Activated CD4-positive, alpha-beta T cell treated with anti-CD3 and anti-CD28 coated beads for 4 hours (primary cell): ENCODE results near the gene TSC22D4.

ENCODE experiments used
- DNase-seq, 2 donors: peaks; one replicate each; pipeline ENCODE4 v3.0.0-alpha.2; 2020

Gene TSC22D4

GRCh38 chr7:100492738-100493475 is 13.9 kb upstream of the TSC22D4 start:
- no peak for DNase-seq

DNA sequence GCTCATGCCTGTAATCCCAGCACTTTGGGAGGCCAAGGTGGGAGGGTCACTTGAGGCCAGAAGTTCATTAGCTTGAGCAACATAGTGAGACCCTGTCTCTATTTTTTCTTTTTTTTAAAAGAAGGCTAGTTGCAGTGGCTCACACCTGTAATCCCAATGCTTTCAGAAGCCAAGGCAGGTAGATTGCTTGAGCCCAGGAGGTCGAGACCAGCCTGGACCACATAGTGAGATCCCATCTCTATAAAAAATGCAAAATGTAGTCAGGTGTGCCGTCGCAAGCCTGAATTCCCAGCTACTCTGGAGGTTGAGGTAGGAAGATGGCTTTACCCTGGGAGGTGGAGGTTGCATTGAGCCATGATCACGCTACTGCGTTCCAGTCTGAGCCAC is 12.2 kb upstream of the TSC22D4 start:
- no peak for DNase-seq

- no peak for DNase-seq
These were observed 11.6 kb upstream of the TSC22D4 start for GRCh38 chr7:100490483-100491191.

DNA sequence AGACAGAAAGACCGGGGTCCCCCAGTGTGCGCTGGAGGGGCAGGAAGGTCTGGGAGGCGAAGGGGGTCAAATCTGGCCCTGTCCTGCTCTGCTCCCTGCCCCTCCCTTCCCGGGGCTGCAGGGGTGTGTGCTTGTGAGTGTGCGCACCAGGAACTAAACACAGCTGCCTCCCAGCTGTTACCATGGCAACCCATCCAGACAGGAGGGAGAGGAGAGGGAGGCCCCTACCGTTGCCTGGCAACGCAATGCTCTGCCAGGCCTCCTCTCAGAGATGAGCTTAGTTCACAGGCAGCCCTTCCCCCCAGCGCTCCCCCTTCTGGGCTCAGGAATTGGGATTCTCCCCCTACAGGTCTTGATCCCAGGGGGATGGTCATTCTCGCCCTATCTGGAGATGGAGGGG is 10.8 kb upstream of the TSC22D4 start:
- no peak for DNase-seq

- no peak for DNase-seq
These were observed 10.1 kb upstream of the TSC22D4 start for GRCh38 chr7:100489121-100489520.

DNA sequence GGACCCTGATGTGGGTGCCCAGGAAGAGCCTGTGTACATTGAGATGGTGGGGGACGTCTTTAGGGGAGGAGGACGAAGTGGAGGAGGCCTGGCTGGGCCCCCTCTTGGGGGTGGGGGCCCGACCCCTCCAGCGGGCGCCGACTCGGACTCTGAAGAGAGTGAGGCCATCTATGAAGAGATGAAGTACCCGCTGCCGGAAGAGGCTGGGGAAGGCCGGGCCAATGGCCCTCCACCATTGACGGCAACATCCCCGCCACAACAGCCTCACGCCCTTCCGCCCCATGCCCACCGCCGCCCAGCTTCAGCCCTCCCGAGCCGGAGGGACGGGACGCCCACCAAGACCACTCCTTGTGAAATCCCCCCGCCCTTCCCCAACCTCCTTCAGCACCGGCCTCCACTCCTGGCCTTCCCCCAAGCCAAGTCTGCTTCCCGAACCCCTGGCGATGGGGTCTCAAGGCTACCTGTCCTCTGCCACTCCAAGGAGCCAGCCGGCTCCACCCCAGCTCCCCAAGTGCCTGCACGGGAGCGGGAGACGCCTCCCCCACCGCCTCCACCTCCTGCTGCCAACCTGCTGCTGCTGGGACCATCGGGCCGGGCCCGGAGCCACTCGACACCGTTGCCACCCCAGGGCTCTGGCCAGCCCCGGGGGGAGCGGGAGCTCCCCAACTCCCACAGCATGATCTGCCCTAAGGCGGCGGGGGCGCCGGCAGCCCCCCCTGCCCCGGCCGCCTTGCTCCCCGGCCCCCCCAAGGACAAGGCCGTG is 9.5 kb upstream of the TSC22D4 start:
- DNase-seq, result no peak

GRCh38 chr7:100486753-100487446 is 7.9 kb upstream of the TSC22D4 start:
- DNase-seq, result no peak

GRCh38 chr7:100486111-100486636 is 7.2 kb upstream of the TSC22D4 start:
- no peak for DNase-seq

DNA sequence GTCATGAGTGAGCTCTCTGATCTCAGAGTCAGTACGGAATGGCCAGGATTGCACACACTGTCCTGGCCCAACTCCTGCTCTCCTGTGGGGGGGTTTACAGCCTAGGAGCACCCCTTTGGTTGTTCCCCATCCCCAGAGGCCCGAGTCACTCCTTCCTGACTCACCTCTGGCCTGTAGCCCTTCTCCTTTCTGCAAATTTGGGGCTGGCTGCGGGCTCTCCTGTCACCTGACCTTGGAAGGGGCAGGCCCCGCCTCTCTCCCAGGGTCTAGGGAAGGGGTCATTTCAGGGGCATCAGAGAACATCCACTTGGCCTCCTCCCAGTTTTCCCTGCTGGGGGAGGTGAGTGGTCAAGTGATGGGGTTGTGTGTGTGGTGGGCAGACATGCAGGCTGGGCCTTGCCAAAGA is 6.5 kb upstream of the TSC22D4 start:
- no peak for DNase-seq

DNA sequence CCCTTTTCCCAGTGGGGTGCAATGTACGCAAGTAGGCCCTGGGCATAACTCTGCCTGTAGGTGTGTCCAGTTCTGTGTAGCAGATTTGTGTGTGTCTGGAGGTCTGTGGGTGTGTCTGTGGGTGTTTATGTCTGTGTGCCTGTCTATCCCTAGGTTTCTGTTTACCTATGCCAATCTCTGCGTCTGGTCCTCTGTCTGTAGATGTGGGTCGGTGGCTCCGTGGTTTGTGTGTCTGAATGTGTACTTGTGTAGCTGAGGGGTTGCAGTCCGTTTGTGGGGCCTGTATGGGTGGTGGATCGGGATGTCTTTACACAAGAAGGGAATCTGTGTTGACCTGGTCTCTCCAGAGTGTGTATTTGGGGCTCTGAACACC is 5.6 kb upstream of the TSC22D4 start:
- DNase-seq, result no peak

- peak; percentile 50 to 57 for DNase-seq
These were observed 5.0 kb upstream of the TSC22D4 start, which contains the start of gene NYAP1 for GRCh38 chr7:100483722-100484672. TSS of gene NYAP1 (plus strand) at chr7:100483927. CDS start at chr7:100485312, 1,385 bp downstream.

- peak; percentile 79 to 81 for DNase-seq
These were observed 4.2 kb upstream of the TSC22D4 start for GRCh38 chr7:100483090-100483721.

- DNase-seq, result no peak
These were observed 3.7 kb upstream of the TSC22D4 start for GRCh38 chr7:100482728-100483089.

DNA sequence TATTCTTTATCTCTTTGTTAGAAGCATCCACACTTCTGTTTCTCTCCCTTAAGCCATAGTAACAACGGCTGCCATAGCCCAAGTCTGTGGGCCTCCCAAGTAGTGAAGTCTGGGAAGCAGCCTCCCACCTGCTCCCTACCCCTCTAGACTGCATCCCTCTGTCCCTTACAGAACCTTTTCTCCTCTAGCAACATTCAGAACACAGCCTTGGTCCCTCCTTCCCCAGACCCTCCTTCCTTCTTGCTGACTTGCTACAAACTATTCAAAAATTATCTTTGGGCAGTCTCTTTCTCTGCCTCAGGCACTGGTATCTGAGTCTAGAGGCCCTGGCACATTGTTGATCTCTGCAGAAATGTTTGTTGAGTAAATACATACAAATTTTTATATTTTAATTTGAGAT is 2.5 kb upstream of the TSC22D4 start:
- DNase-seq, result no peak

GRCh38 chr7:100477871-100478267 is 1.1 kb downstream of the TSC22D4 start:
- DNase-seq, result no peak

- no peak for DNase-seq
These were observed 1.8 kb downstream of the TSC22D4 start for GRCh38 chr7:100476903-100477870.

GRCh38 chr7:100476101-100476780 is 2.8 kb downstream of the TSC22D4 start:
- no peak for DNase-seq

GRCh38 chr7:100475549-100475948 is 3.5 kb downstream of the TSC22D4 start:
- no peak for DNase-seq

DNA sequence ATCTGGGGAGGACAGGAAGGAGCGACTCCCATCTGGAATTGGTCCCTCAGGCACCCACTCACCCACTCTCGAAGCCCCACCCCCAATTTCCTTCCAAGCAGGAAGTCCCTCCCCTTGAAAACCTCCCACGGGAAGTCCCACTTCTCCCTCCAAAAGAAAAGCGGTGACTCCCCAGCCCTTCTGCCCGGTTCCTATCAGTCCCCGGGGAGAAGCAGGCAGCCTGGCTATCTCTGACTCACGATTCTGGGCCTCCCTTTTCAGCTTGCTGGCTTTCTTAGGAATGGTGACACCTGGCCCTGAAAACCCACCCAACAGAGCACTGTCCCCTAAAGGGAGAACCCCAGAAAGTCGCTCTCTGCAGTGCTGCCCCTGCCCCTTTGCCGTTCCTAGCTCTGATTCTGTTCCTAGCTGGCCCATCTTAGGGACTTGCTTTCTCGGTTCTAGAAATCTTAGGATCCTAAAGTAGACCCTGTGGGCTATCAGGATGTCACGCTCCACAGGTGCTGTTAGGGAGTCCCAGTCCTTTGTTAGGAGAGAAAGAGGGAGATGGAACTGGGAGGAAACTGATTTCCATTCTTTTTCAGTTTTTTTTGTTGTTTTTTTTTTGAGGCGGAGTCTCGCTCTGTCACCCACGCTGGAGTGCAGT is 6.0 kb downstream of the TSC22D4 start:
- no peak for DNase-seq
